ENCODE data around the gene CYP19A1. TPM values are rescaled to one million over a fixed set of nuclear protein-coding genes. Genes with fewer than 3 reads are reported as not detected.
"Not testable (repeated sequence)": the region's sequence is repeated elsewhere in the genome, so short reads cannot be mapped to it uniquely, and the experiment has no call there.

The CYP19A1 gene
- total RNA-seq, 3 donors from 2014 or later = 1.0 to 24.9 (median 6.9) TPM

GRCh38 chr15:51191072-51191670 is 147.2 kb downstream of the CYP19A1 start:
- Histone ChIP-seq H3K36me3 (no peaks in the 10 kb centered on the region), H3K4me1 (peaks cover 4 to 7% of the 10 kb centered on the region in 2 donors), H3K9me3 (no peaks in the 10 kb centered on the region), H3K4me3 (no peak overlapping the region), H3K27ac (peak overlapping the region; percentile 43 to 68), H3K27me3 (no peaks in the 10 kb centered on the region)
- DNase-seq (ENCODE audit: low spot score in 2 of 2) = no peak
- TF ChIP-seq CTCF (IDR thresholded peaks at IDR 0.05) (no peak), POLR2AphosphoS5 (IDR thresholded peaks at IDR 0.05) (no peak), POLR2A (IDR thresholded peaks at IDR 0.05) (no peak)
- intact Hi-C loops (cut with DNase I; ENCODE audit: low total_unique reads) = no loop called here

- H3K4me1 ChIP-seq = peaks cover 4 to 7% of the 10 kb centered on the region in 2 donors
- intact Hi-C loops (cut with DNase I; ENCODE audit: low total_unique reads) = no loop called here
- TF ChIP-seq POLR2AphosphoS5 (IDR thresholded peaks at IDR 0.05) (no peak), CTCF (IDR thresholded peaks at IDR 0.05) (no peak), POLR2A (IDR thresholded peaks at IDR 0.05) (no peak)
- DNase-seq (ENCODE audit: low spot score in 2 of 2) = no peak
- H3K27me3 ChIP-seq = no peaks in the 10 kb centered on the region
- H3K4me3 ChIP-seq = no peak overlapping the region
- no peaks in the 10 kb centered on the region for H3K9me3 ChIP-seq
- peak overlapping the region; percentile 68 for H3K27ac ChIP-seq
- no peaks in the 10 kb centered on the region for H3K36me3 ChIP-seq
Measured at GRCh38 chr15:51190424-51191068, 147.8 kb downstream of the CYP19A1 start.

- Histone ChIP-seq H3K27me3 (no peaks in the 10 kb centered on the region), H3K9me3 (no peaks in the 10 kb centered on the region), H3K27ac (peak overlapping the region; percentile 68), H3K4me1 (peaks cover 4 to 7% of the 10 kb centered on the region in 2 donors), H3K36me3 (no peaks in the 10 kb centered on the region), H3K4me3 (no peak overlapping the region)
- DNase-seq (ENCODE audit: low spot score in 2 of 2) = no peak
- no peak for TF ChIP-seq CTCF (IDR thresholded peaks at IDR 0.05)
- TF ChIP-seq POLR2AphosphoS5 (IDR thresholded peaks at IDR 0.05) = no peak
- no peak for TF ChIP-seq POLR2A (IDR thresholded peaks at IDR 0.05)
- intact Hi-C loops (cut with DNase I; ENCODE audit: low total_unique reads) = no loop called here
Measured at GRCh38 chr15:51189669-51190385, 148.6 kb downstream of the CYP19A1 start.

- H3K27me3 ChIP-seq; H3K27ac ChIP-seq; DNase-seq (ENCODE audit: low spot score in 2 of 2); H3K9me3 ChIP-seq; H3K36me3 ChIP-seq; H3K4me3 ChIP-seq; H3K4me1 ChIP-seq; intact Hi-C loops (cut with DNase I; ENCODE audit: low total_unique reads): not testable (repeated sequence)
Measured at GRCh38 chr15:51188791-51189190, 149.6 kb downstream of the CYP19A1 start.

GRCh38 chr15:51186891-51187290 is 151.5 kb downstream of the CYP19A1 start:
- Histone ChIP-seq H3K4me3 (no peak overlapping the region), H3K27ac (no peak overlapping the region), H3K27me3 (no peaks in the 10 kb centered on the region), H3K9me3 (no peaks in the 10 kb centered on the region), H3K36me3 (no peaks in the 10 kb centered on the region), H3K4me1 (peaks cover 4 to 7% of the 10 kb centered on the region in 2 donors)
- TF ChIP-seq CTCF (IDR thresholded peaks at IDR 0.05) (no peak), POLR2A (IDR thresholded peaks at IDR 0.05) (no peak), POLR2AphosphoS5 (IDR thresholded peaks at IDR 0.05) (no peak)
- DNase-seq (ENCODE audit: low spot score in 2 of 2) = no peak
- intact Hi-C loops (cut with DNase I; ENCODE audit: low total_unique reads) = no loop called here
